ENCODE data around the gene FRMD4A. TPM values are rescaled to one million over a fixed set of nuclear protein-coding genes. Genes with fewer than 3 reads are reported as not detected.

FRMD4A gene
- total RNA-seq, 2 experiments from 2014 or later, result 0.17 TPM; not detected in 1

DNA sequence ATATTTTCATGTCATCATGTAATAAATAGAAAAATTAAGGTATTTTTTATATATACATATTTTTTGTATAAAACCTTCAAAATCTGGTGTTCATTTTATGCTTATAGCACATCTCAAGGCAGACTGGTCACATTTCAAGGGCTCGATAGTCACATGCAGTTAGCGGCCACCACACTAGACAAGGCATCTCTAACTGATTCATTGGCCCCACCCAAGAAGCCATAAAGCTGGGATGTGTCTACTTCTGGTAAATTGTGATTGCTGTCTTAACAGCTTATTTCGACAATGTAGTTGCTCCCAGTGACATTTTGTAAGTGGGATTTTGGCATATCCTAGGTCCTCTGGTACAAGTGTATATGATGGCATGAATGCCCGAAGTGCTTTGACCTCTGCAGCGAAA lies 168.7 kb downstream of the FRMD4A start:
- H3K4me1 ChIP-seq (ENCODE audit: insufficient read depth, low read length, poor library complexity, severe bottlenecking), result no peaks in the 10 kb centered on the region
- no peak for DNase-seq (ENCODE audit: low spot score)
- no peak overlapping the region for H3K4me3 ChIP-seq (ENCODE audit: low read depth, low read length, poor library complexity, severe bottlenecking)
- BruUV-seq (replicated peaks), result no TSS peak
- H3K79me2 ChIP-seq (ENCODE audit: insufficient read depth, low read depth, low read length), result no peaks in the 10 kb centered on the region
- H3K36me3 ChIP-seq (ENCODE audit: insufficient read depth, low read length), result no peaks in the 10 kb centered on the region
- no peak for TF ChIP-seq EZH2phosphoT487 (IDR thresholded peaks at IDR 0.05; ENCODE audit: borderline replicate concordance, low read depth, low read length)
- TF ChIP-seq, protein P1, sequence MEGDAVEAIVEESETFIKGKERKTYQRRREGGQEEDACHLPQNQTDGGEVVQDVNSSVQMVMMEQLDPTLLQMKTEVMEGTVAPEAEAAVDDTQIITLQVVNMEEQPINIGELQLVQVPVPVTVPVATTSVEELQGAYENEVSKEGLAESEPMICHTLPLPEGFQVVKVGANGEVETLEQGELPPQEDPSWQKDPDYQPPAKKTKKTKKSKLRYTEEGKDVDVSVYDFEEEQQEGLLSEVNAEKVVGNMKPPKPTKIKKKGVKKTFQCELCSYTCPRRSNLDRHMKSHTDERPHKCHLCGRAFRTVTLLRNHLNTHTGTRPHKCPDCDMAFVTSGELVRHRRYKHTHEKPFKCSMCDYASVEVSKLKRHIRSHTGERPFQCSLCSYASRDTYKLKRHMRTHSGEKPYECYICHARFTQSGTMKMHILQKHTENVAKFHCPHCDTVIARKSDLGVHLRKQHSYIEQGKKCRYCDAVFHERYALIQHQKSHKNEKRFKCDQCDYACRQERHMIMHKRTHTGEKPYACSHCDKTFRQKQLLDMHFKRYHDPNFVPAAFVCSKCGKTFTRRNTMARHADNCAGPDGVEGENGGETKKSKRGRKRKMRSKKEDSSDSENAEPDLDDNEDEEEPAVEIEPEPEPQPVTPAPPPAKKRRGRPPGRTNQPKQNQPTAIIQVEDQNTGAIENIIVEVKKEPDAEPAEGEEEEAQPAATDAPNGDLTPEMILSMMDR (conservative IDR thresholded peaks at IDR 0.05; ENCODE audit: low read length), result no peak
- no peak overlapping the region for H3K4me2 ChIP-seq (ENCODE audit: low read length)
- no peak overlapping the region for H2AFZ ChIP-seq (ENCODE audit: low read length)
- H3K9me2 ChIP-seq (ENCODE audit: insufficient read depth, low read length), result no peaks in the 10 kb centered on the region
- H3K9me3 ChIP-seq (ENCODE audit: low read length), result no peaks in the 10 kb centered on the region
- ChIA-PET POLR2A (no interaction called here), CTCF (ENCODE audit: unreplicated experiment) (no interaction called here)
- H3K27ac ChIP-seq (ENCODE audit: low read depth, low read length, poor library complexity, severe bottlenecking), result no peak overlapping the region
- H4K20me1 ChIP-seq (ENCODE audit: insufficient read depth, low read length), result no peaks in the 10 kb centered on the region
- intact Hi-C loops (cut with micrococcal nuclease; ENCODE audit: unreplicated experiment), result no loop called here

DNA sequence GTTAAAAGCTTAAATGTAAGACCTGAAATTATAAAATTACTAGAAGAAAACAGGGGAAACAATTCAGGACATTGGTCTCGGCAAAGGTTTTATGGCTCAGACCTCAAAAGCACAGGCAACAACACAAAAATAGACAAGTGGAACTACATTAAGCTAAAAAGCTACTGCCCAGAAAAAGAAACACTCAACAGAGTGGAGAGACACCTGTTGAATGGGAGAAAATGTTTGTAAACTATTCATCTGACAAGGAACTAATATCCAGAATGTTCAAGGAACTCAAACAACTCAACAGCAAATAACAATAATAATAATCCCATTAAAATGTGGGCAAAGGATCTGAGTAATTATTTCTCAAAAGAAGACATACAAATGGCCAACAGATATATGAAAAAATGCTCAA lies 170.4 kb downstream of the FRMD4A start:
- H2AFZ ChIP-seq (ENCODE audit: low read length), result no peak overlapping the region
- H4K20me1 ChIP-seq (ENCODE audit: insufficient read depth, low read length), result no peaks in the 10 kb centered on the region
- CTCF ChIA-PET (ENCODE audit: unreplicated experiment), result no interaction called here
- no peaks in the 10 kb centered on the region for H3K4me1 ChIP-seq (ENCODE audit: insufficient read depth, low read length, poor library complexity, severe bottlenecking)
- no peak overlapping the region for H3K27ac ChIP-seq (ENCODE audit: low read depth, low read length, poor library complexity, severe bottlenecking)
- no TSS peak for BruUV-seq (replicated peaks)
- H3K4me2 ChIP-seq (ENCODE audit: low read length), result no peak overlapping the region
- H3K4me3 ChIP-seq (ENCODE audit: low read depth, low read length, poor library complexity, severe bottlenecking), result no peak overlapping the region
- H3K79me2 ChIP-seq (ENCODE audit: insufficient read depth, low read depth, low read length), result no peaks in the 10 kb centered on the region
- DNase-seq (ENCODE audit: low spot score), result no peak
- TF ChIP-seq, protein P1 (conservative IDR thresholded peaks at IDR 0.05; ENCODE audit: low read length), result no peak
- no peak for TF ChIP-seq EZH2phosphoT487 (IDR thresholded peaks at IDR 0.05; ENCODE audit: borderline replicate concordance, low read depth, low read length)
- H3K36me3 ChIP-seq (ENCODE audit: insufficient read depth, low read length), result no peaks in the 10 kb centered on the region
- POLR2A ChIA-PET, result no interaction called here
- intact Hi-C loops (cut with micrococcal nuclease; ENCODE audit: unreplicated experiment), result no loop called here
- no peaks in the 10 kb centered on the region for H3K9me2 ChIP-seq (ENCODE audit: insufficient read depth, low read length)
- no peaks in the 10 kb centered on the region for H3K9me3 ChIP-seq (ENCODE audit: low read length)

- no peak overlapping the region for H2AFZ ChIP-seq (ENCODE audit: low read length)
- H3K4me2 ChIP-seq (ENCODE audit: low read length), result no peak overlapping the region
- no peak for TF ChIP-seq EZH2phosphoT487 (IDR thresholded peaks at IDR 0.05; ENCODE audit: borderline replicate concordance, low read depth, low read length)
- TF ChIP-seq, protein P1 (conservative IDR thresholded peaks at IDR 0.05; ENCODE audit: low read length), result no peak
- no peaks in the 10 kb centered on the region for H4K20me1 ChIP-seq (ENCODE audit: insufficient read depth, low read length)
- no peaks in the 10 kb centered on the region for H3K36me3 ChIP-seq (ENCODE audit: insufficient read depth, low read length)
- no peak overlapping the region for H3K27ac ChIP-seq (ENCODE audit: low read depth, low read length, poor library complexity, severe bottlenecking)
- H3K4me1 ChIP-seq (ENCODE audit: insufficient read depth, low read length, poor library complexity, severe bottlenecking), result no peaks in the 10 kb centered on the region
- ChIA-PET CTCF (ENCODE audit: unreplicated experiment) (no interaction called here), POLR2A (no interaction called here)
- H3K4me3 ChIP-seq (ENCODE audit: low read depth, low read length, poor library complexity, severe bottlenecking), result no peak overlapping the region
- no TSS peak for BruUV-seq (replicated peaks)
- intact Hi-C loops (cut with micrococcal nuclease; ENCODE audit: unreplicated experiment), result no loop called here
- no peaks in the 10 kb centered on the region for H3K9me3 ChIP-seq (ENCODE audit: low read length)
- DNase-seq (ENCODE audit: low spot score), result no peak
- H3K9me2 ChIP-seq (ENCODE audit: insufficient read depth, low read length), result no peaks in the 10 kb centered on the region
- no peaks in the 10 kb centered on the region for H3K79me2 ChIP-seq (ENCODE audit: insufficient read depth, low read depth, low read length)
These were observed 172.1 kb downstream of the FRMD4A start for GRCh38 chr10:14158575-14158974.
